GM18951 (cell line): Measurements from ENCODE around the gene NUDT8.
"Not testable (repeated sequence)": the region's sequence is repeated elsewhere in the genome, so short reads cannot be mapped to it uniquely, and the experiment has no call there.

Source experiments
- POLR2A ChIP-seq: IDR thresholded peaks from 4 replicates; pipeline ENCODE4 v1.6.1; 2011; ENCODE audit warnings: mild to moderate bottlenecking; ENCODE audit not compliant: insufficient read length, insufficient read depth; ENCODE audit errors: extremely low read depth
- in situ Hi-C: fragments of 300-500 bp; cut with MboI; formaldehyde crosslinking; loops from one replicate; pipeline ENCODE4 v1.12.0; 2022; ENCODE audit warnings: low sequenced_read_pairs, mixed read lengths, inconsistent platforms; ENCODE audit not compliant: unreplicated experiment

The NUDT8 gene

GRCh38 chr11:67644042-67644441 lies 14.3 kb upstream of the NUDT8 start:
- no peak for TF ChIP-seq POLR2A
- in situ Hi-C loops: no loop called here

- TF ChIP-seq POLR2A: no peak
- in situ Hi-C loops: no loop called here
These were observed 12.7 kb upstream of the NUDT8 start for GRCh38 chr11:67642173-67643120.

- no peak for TF ChIP-seq POLR2A
- in situ Hi-C loops: no loop called here
These were observed 11.8 kb upstream of the NUDT8 start for GRCh38 chr11:67641338-67642172.

GRCh38 chr11:67640758-67641337 lies 11.1 kb upstream of the NUDT8 start:
- TF ChIP-seq POLR2A: no peak
- in situ Hi-C loops: no loop called here

GRCh38 chr11:67640021-67640757 lies 10.5 kb upstream of the NUDT8 start:
- in situ Hi-C loops: no loop called here
- TF ChIP-seq POLR2A: no peak

- in situ Hi-C loops: no loop called here
- TF ChIP-seq POLR2A: no peak
These were observed 9.7 kb upstream of the NUDT8 start, which contains the start of gene TBX10 for GRCh38 chr11:67639438-67639859. TBX10 (minus strand) TSS chr11:67639763; CDS start chr11:67639472, 291 bp downstream.

GRCh38 chr11:67638535-67639437 lies 9.0 kb upstream of the NUDT8 start:
- in situ Hi-C loops: no loop called here
- no peak for TF ChIP-seq POLR2A

DNA sequence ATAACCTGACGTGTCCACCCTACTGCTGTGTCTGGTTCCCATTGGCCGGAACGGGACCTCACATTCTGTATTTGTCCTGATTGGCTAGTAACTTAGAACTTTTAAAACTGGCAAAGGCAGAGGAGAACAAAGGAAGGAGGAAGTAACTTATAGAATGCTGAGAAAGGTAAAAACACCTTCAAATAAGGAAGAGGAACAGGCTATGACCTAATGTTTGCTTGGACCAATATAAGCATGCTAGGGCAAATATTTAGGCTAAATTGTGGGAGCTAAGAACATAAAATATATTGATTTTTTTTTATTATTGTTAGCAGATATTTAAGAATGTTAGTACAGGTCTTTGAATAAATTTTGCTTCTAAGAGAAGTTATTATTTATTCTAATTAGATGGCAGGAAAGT lies 7.7 kb upstream of the NUDT8 start:
- in situ Hi-C loops: not testable (repeated sequence)

- TF ChIP-seq POLR2A: no peak
- in situ Hi-C loops: no loop called here
These were observed 7.2 kb upstream of the NUDT8 start for GRCh38 chr11:67636962-67637361.

- in situ Hi-C loops: no loop called here
- TF ChIP-seq POLR2A: no peak
These were observed 5.4 kb upstream of the NUDT8 start for GRCh38 chr11:67635231-67635521.

GRCh38 chr11:67634366-67635230 lies 4.9 kb upstream of the NUDT8 start:
- in situ Hi-C loops: no loop called here
- TF ChIP-seq POLR2A: no peak
